Fibroblast of pulmonary artery (primary cell): Measurements from ENCODE around the gene HBE1.

Experiments
- DNase-seq: peaks from one replicate; pipeline ENCODE4 v3.0.0-alpha.2; 2010; ENCODE audit warnings: low read depth
- H3K4me3 ChIP-seq: replicated peaks from 2 replicates; pipeline ENCODE4 v1.5.1; 2011; ENCODE audit warnings: low read depth, mild to moderate bottlenecking, control low read depth, low read length, moderate library complexity
- TF ChIP-seq, protein P1 (sequence below): IDR thresholded peaks from 2 replicates; pipeline ENCODE4 v1.5.1; 2011; ENCODE audit warnings: mild to moderate bottlenecking, control low read depth, low read length, inconsistent platforms; ENCODE audit errors: missing control alignments

The HBE1 gene

DNA sequence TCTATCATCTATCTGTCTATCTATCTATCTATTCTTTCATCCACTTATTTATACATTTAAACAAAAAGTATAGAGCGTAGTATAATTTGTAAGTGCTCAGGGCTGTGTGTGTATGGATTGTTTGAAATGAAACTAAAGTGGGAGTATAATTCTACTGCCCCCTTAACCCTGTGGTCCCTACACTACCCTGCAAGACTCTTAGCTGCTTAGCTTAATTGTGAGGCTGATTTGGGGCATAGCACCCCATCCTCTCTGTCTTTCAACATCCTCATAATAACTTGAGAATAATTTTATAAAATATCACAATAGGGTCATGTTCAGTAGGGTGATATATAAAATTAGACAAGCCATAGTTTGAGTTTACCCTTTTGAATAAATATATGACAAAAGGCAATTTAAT, 20.4 kb upstream of the HBE1 start:
- TF ChIP-seq, protein P1, sequence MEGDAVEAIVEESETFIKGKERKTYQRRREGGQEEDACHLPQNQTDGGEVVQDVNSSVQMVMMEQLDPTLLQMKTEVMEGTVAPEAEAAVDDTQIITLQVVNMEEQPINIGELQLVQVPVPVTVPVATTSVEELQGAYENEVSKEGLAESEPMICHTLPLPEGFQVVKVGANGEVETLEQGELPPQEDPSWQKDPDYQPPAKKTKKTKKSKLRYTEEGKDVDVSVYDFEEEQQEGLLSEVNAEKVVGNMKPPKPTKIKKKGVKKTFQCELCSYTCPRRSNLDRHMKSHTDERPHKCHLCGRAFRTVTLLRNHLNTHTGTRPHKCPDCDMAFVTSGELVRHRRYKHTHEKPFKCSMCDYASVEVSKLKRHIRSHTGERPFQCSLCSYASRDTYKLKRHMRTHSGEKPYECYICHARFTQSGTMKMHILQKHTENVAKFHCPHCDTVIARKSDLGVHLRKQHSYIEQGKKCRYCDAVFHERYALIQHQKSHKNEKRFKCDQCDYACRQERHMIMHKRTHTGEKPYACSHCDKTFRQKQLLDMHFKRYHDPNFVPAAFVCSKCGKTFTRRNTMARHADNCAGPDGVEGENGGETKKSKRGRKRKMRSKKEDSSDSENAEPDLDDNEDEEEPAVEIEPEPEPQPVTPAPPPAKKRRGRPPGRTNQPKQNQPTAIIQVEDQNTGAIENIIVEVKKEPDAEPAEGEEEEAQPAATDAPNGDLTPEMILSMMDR = no peak
- no peak for DNase-seq
- H3K4me3 ChIP-seq = no peak overlapping the region

DNA sequence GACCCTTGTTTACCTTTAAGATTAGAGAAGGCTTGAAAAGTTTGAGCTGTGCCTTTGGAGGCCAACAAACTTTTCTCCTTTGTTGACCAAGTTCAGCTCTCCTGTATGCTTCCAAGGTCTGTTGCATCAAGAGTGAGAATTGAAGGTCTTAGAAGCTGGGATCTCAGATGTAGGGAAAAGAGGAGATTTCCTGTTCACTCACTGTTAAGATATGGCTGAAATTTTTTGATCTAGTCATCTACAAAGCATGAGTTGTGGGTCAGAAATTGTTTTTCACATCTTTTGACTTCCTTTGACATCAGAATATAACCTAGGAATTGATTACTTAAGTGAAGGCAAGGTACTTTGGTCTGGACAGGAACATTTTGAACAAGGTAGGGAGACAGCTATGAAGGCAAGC, 20.0 kb upstream of the HBE1 start:
- H3K4me3 ChIP-seq = no peak overlapping the region
- peak; percentile 4 for DNase-seq
- TF ChIP-seq, protein P1 = no peak

DNA sequence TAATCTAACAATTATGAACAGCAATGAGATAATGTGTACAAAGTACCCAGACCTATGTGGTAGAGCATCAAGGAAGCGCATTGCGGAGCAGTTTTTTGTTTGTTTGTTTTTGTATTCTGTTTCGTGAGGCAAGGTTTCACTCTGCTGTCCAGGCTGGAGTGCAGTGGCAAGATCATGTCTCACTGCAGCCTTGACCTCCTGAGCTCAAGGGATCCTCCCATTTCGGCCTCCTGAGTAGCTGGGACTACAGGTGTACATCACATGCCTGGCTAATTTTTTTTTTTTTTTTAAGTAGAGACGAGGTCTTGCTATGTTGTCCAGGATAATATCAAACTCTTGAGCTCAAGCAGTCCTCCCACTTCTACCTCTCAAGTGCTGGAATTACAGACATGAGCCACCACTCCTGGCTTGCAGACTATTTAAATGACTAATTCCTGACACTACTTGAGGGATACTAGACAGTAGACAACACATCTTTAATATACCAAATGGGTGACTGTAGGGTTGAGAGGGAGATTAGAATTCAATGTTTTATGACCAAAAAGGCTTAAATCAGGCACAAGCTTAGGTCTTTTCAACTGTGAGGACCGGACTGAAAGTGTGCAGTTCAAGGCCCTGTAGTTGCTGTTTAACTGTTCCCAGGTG, 19.3 kb upstream of the HBE1 start:
- TF ChIP-seq, protein P1 = no peak
- no peak for DNase-seq
- no peak overlapping the region for H3K4me3 ChIP-seq

DNA sequence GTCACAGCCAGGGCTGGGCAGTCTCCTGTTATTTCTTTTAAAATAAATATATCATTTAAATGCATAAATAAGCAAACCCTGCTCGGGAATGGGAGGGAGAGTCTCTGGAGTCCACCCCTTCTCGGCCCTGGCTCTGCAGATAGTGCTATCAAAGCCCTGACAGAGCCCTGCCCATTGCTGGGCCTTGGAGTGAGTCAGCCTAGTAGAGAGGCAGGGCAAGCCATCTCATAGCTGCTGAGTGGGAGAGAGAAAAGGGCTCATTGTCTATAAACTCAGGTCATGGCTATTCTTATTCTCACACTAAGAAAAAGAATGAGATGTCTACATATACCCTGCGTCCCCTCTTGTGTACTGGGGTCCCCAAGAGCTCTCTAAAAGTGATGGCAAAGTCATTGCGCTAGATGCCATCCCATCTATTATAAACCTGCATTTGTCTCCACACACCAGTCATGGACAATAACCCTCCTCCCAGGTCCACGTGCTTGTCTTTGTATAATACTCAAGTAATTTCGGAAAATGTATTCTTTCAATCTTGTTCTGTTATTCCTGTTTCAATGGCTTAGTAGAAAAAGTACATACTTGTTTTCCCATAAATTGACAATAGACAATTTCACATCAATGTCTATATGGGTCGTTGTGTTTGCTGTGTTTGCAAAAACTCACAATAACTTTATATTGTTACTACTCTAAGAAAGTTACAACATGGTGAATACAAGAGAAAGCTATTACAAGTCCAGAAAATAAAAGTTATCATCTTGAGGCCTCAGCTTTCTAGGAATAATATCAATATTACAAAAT, 18.6 kb upstream of the HBE1 start:
- TF ChIP-seq, protein P1 = no peak
- DNase-seq = peak; percentile 18
- H3K4me3 ChIP-seq = no peak overlapping the region

DNA sequence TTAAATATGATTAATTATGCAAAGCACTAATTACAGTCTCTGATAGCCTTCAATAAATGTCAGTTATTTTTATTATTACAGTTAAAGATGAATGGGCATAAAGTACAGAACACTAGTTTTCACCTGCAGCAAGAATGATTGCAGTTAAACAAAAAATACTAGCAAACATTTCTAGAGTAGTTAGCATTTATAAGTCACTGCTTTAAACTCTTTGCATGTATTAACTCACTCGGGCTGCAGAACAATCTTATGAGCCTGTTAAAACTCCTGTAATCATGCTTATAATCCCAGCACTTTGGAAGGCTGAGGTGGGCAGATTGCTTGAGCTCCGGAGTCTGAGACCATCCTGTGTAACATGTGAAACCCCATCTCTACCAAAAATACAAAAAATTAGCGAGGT, 17.2 kb upstream of the HBE1 start:
- no peak for DNase-seq
- H3K4me3 ChIP-seq = no peak overlapping the region
- TF ChIP-seq, protein P1 = no peak

DNA sequence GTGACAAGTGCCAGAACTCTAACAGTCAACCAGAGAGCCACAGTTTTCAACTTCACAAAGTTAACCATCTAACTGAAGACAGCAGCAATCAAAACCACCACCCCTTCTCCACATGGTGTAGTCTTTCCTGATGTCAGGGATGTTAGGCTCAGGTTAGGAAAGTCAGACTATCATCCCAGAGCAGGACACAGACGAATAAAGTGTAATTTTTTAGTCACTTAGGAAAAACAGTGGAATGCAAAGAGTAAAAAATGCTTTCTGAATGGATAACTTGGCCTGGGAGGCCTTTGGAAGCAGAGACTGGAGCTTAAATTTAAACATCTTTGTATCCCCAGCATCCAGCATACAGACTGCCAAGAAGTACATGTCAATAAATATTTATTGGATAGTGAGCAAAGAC, 16.6 kb upstream of the HBE1 start:
- DNase-seq = no peak
- no peak overlapping the region for H3K4me3 ChIP-seq
- TF ChIP-seq, protein P1 = no peak
